ENCODE data around the gene SETBP1. TPM values are rescaled to one million over a fixed set of nuclear protein-coding genes. Genes with fewer than 3 reads are reported as not detected.

SETBP1 gene
- total RNA-seq, 1 donor, result 22.8 TPM

GRCh38 chr18:44957025-44957424 is 276.3 kb downstream of the SETBP1 start:
- Histone ChIP-seq H3K27me3 (ENCODE audit: insufficient read depth, low read length) (no peaks in the 10 kb centered on the region), H3K4me1 (ENCODE audit: insufficient read depth, low read length) (no peaks in the 10 kb centered on the region), H4K20me1 (ENCODE audit: insufficient read depth, low read length) (no peaks in the 10 kb centered on the region)

GRCh38 chr18:44957461-44957860 is 276.8 kb downstream of the SETBP1 start:
- Histone ChIP-seq H3K27ac (ENCODE audit: low read depth, low read length) (no peak overlapping the region), H3K9me3 (ENCODE audit: low read depth, low read length) (no peaks in the 10 kb centered on the region), H3K79me2 (ENCODE audit: insufficient read depth, low read length) (no peaks in the 10 kb centered on the region), H3K27me3 (ENCODE audit: insufficient read depth, low read length) (no peaks in the 10 kb centered on the region), H2AFZ (ENCODE audit: low read length) (no peak overlapping the region), H3K36me3 (ENCODE audit: insufficient read depth, low read length) (no peaks in the 10 kb centered on the region), H3K4me3 (ENCODE audit: insufficient read depth, low read length) (no peak overlapping the region), H3K4me1 (ENCODE audit: insufficient read depth, low read length) (no peaks in the 10 kb centered on the region), H3K4me2 (ENCODE audit: insufficient read depth, low read length) (no peak overlapping the region), H4K20me1 (ENCODE audit: insufficient read depth, low read length) (no peaks in the 10 kb centered on the region)
- no peak for TF ChIP-seq CTCF (IDR thresholded peaks at IDR 0.05; ENCODE audit: extremely low read depth, low read depth, low read length)
- DNase-seq (ENCODE audit: insufficient read length, low spot score, missing footprints), result no peak

More at GRCh38 chr18:44957025-44957424, 276.3 kb downstream of the SETBP1 start:
- no peak for TF ChIP-seq CTCF (IDR thresholded peaks at IDR 0.05; ENCODE audit: extremely low read depth, low read depth, low read length)
- no peaks in the 10 kb centered on the region for H3K79me2 ChIP-seq (ENCODE audit: insufficient read depth, low read length)
- no peak overlapping the region for H3K4me2 ChIP-seq (ENCODE audit: insufficient read depth, low read length)
- H3K27ac ChIP-seq (ENCODE audit: low read depth, low read length), result no peak overlapping the region
- DNase-seq (ENCODE audit: insufficient read length, low spot score, missing footprints), result no peak
- no peak overlapping the region for H3K4me3 ChIP-seq (ENCODE audit: insufficient read depth, low read length)
- H3K9me3 ChIP-seq (ENCODE audit: low read depth, low read length), result no peaks in the 10 kb centered on the region
- H3K36me3 ChIP-seq (ENCODE audit: insufficient read depth, low read length), result no peaks in the 10 kb centered on the region
- no peak overlapping the region for H2AFZ ChIP-seq (ENCODE audit: low read length)

- Histone ChIP-seq H3K27me3 (ENCODE audit: insufficient read depth, low read length) (no peaks in the 10 kb centered on the region), H3K4me1 (ENCODE audit: insufficient read depth, low read length) (no peaks in the 10 kb centered on the region), H3K4me2 (ENCODE audit: insufficient read depth, low read length) (no peak overlapping the region), H3K9me3 (ENCODE audit: low read depth, low read length) (no peaks in the 10 kb centered on the region), H3K27ac (ENCODE audit: low read depth, low read length) (no peak overlapping the region), H3K4me3 (ENCODE audit: insufficient read depth, low read length) (no peak overlapping the region), H3K36me3 (ENCODE audit: insufficient read depth, low read length) (no peaks in the 10 kb centered on the region), H3K79me2 (ENCODE audit: insufficient read depth, low read length) (no peaks in the 10 kb centered on the region), H2AFZ (ENCODE audit: low read length) (no peak overlapping the region), H4K20me1 (ENCODE audit: insufficient read depth, low read length) (no peaks in the 10 kb centered on the region)
- TF ChIP-seq CTCF (IDR thresholded peaks at IDR 0.05; ENCODE audit: extremely low read depth, low read depth, low read length), result no peak
- DNase-seq (ENCODE audit: insufficient read length, low spot score, missing footprints), result no peak
Observed at GRCh38 chr18:44958040-44958439, 277.4 kb downstream of the SETBP1 start.

GRCh38 chr18:44958455-44958854 is 277.8 kb downstream of the SETBP1 start:
- Histone ChIP-seq H3K4me1 (ENCODE audit: insufficient read depth, low read length) (no peaks in the 10 kb centered on the region), H3K4me3 (ENCODE audit: insufficient read depth, low read length) (no peak overlapping the region), H3K4me2 (ENCODE audit: insufficient read depth, low read length) (no peak overlapping the region), H2AFZ (ENCODE audit: low read length) (no peak overlapping the region), H3K79me2 (ENCODE audit: insufficient read depth, low read length) (no peaks in the 10 kb centered on the region), H3K36me3 (ENCODE audit: insufficient read depth, low read length) (no peaks in the 10 kb centered on the region), H3K9me3 (ENCODE audit: low read depth, low read length) (no peaks in the 10 kb centered on the region), H3K27me3 (ENCODE audit: insufficient read depth, low read length) (no peaks in the 10 kb centered on the region), H4K20me1 (ENCODE audit: insufficient read depth, low read length) (no peaks in the 10 kb centered on the region), H3K27ac (ENCODE audit: low read depth, low read length) (no peak overlapping the region)
- TF ChIP-seq CTCF (IDR thresholded peaks at IDR 0.05; ENCODE audit: extremely low read depth, low read depth, low read length), result no peak
- no peak for DNase-seq (ENCODE audit: insufficient read length, low spot score, missing footprints)

Measured in osteoblast (primary cell).